GM19452 (cell line): ENCODE data around the gene B4GALT4.

Experiments
- ATAC-seq: cut with Tn5 transposase; IDR thresholded peaks from one replicate; pipeline ENCODE4 v1.9.1; 2021; ENCODE audit not compliant: unreplicated experiment

Gene B4GALT4

GRCh38 chr3:119238363-119238762, 2.3 kb downstream of the B4GALT4 start:
- no peak for ATAC-seq

GRCh38 chr3:119237299-119237698, 3.4 kb downstream of the B4GALT4 start:
- ATAC-seq, result no peak

GRCh38 chr3:119236756-119237155, 3.9 kb downstream of the B4GALT4 start:
- ATAC-seq, result no peak

- ATAC-seq, result no peak
Observed at GRCh38 chr3:119235151-119235550, 5.5 kb downstream of the B4GALT4 start.

- ATAC-seq, result no peak
Observed at GRCh38 chr3:119234610-119235009, 6.1 kb downstream of the B4GALT4 start.

- no peak for ATAC-seq
Observed at GRCh38 chr3:119230745-119231144, 9.9 kb downstream of the B4GALT4 start.

- no peak for ATAC-seq
Observed at GRCh38 chr3:119230071-119230470, 10.6 kb downstream of the B4GALT4 start.

- ATAC-seq, result no peak
Observed at GRCh38 chr3:119229190-119229589, 11.5 kb downstream of the B4GALT4 start.

- ATAC-seq, result no peak
Observed at GRCh38 chr3:119228373-119229145, 12.1 kb downstream of the B4GALT4 start.

- no peak for ATAC-seq
Observed at GRCh38 chr3:119227070-119227850, 13.4 kb downstream of the B4GALT4 start.

- ATAC-seq, result no peak
Observed at GRCh38 chr3:119225121-119225520, 15.6 kb downstream of the B4GALT4 start.

- no peak for ATAC-seq
Observed at GRCh38 chr3:119223511-119223910, 17.2 kb downstream of the B4GALT4 start.

- ATAC-seq, result no peak
Observed at GRCh38 chr3:119222391-119222790, 18.3 kb downstream of the B4GALT4 start.

- no peak for ATAC-seq
Observed at GRCh38 chr3:119221779-119222320, 18.8 kb downstream of the B4GALT4 start.

GRCh38 chr3:119220970-119221667, 19.6 kb downstream of the B4GALT4 start:
- ATAC-seq, result no peak

GRCh38 chr3:119220198-119220597, 20.5 kb downstream of the B4GALT4 start:
- no peak for ATAC-seq

GRCh38 chr3:119219069-119219468, 21.6 kb downstream of the B4GALT4 start:
- ATAC-seq, result peak; percentile 97

- ATAC-seq, result no peak
Observed at GRCh38 chr3:119211803-119212202, 28.9 kb downstream of the B4GALT4 start.

- no peak for ATAC-seq
Observed at GRCh38 chr3:119211193-119211592, 29.5 kb downstream of the B4GALT4 start.

- ATAC-seq, result no peak
Observed at GRCh38 chr3:119207512-119207875, 33.2 kb downstream of the B4GALT4 start.
